ENCODE measurements around the gene CCDC180. TPM values are rescaled to one million over a fixed set of nuclear protein-coding genes. Genes with fewer than 3 reads are reported as not detected.

Gene CCDC180
- total RNA-seq (2022; extraction: Qiagen RNA extraction; ENCODE audit: low read depth), result 0.37 to 1.2 TPM (median 0.57 TPM) in 5 replicates

DNA sequence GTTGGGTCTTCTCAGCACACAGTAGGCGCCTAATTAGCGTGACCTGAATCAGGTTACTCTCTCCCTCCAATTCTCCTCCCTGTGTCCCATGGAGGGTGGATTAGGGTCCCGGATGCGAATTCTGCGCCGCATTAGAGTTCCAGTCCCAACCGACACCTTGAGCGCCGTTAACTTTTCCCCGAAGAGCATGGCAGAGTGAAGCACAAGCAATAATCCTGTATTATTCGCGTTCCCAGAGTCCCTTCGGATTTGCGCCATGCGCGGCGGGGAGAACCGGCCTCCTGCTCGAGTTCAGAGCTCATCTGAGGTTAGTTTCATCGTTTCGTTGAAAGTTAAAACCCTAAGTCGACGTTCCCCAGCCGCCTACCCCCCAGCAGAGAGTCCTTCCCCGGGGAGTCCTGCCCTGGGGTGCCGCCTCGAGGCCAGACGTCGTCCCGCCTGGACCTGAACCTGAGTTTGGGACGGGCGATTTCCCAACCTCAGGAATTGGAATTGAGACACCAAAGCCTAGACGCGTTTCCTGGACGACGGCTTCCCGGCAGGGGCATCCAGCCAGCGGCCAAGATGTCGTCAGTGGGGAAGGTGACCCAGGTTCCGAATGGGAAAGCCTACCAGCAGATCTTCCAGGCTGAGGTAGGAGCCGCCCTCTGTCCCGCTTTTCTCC, at the start of gene CCDC180:
TSS of gene CCDC180 (plus strand) at position 160 of the 664 bp plus-strand sequence. CDS start at position 565, 405 bp downstream.

Other genes with a start within 250 kb of the CCDC180 start
- 10.5 to 14.3 TPM (median 12.1 TPM) in 5 replicates for gene TDRD7, start 104.4 kb downstream of the CCDC180 start, total RNA-seq (2022; extraction: Qiagen RNA extraction; ENCODE audit: low read depth)
- 2.3 to 3.3 TPM (median 2.6 TPM) in 5 replicates for gene TMOD1, start 194.0 kb downstream of the CCDC180 start, total RNA-seq (2022; extraction: Qiagen RNA extraction; ENCODE audit: low read depth)

Measured in A549 treated with RU486 at 1 μM for 4 hours (cell line).